GM20000 (cell line): ENCODE measurements around the gene SEMA7A.

Experiments
- DNase-seq: peaks from one replicate; pipeline ENCODE4 v3.0.0; 2012; ENCODE audit warnings: low spot score
- TF ChIP-seq, protein P1 (sequence below): IDR thresholded peaks from 2 replicates; pipeline ENCODE4 v1.5.1; 2012; ENCODE audit warnings: mild to moderate bottlenecking, control low read depth; ENCODE audit errors: extremely low read depth, missing control alignments

The SEMA7A gene

GRCh38 chr15:74376226-74376625, 57.5 kb downstream of the SEMA7A start:
- no peak for DNase-seq
- TF ChIP-seq, protein P1, sequence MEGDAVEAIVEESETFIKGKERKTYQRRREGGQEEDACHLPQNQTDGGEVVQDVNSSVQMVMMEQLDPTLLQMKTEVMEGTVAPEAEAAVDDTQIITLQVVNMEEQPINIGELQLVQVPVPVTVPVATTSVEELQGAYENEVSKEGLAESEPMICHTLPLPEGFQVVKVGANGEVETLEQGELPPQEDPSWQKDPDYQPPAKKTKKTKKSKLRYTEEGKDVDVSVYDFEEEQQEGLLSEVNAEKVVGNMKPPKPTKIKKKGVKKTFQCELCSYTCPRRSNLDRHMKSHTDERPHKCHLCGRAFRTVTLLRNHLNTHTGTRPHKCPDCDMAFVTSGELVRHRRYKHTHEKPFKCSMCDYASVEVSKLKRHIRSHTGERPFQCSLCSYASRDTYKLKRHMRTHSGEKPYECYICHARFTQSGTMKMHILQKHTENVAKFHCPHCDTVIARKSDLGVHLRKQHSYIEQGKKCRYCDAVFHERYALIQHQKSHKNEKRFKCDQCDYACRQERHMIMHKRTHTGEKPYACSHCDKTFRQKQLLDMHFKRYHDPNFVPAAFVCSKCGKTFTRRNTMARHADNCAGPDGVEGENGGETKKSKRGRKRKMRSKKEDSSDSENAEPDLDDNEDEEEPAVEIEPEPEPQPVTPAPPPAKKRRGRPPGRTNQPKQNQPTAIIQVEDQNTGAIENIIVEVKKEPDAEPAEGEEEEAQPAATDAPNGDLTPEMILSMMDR: no peak

DNA sequence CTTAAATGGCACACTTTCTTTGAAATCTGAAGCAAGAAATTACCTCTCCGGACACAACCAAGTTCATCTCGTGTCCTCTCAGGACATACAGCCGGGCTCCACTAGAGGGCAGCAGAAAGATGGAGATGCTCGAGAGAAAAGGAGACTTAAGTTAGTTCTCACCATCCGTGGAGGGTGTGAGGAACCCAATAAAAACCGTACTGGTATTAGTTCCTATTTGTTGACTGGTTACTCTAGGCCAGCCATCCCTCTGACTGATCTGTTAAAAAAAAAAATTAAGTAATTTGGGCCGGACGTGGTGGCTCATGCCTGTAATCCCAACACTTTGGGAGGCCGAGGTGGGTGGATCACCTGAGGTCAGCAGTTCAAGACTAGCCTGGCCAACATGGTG, 58.5 kb downstream of the SEMA7A start:
- peak; percentile 83 for DNase-seq
- TF ChIP-seq, protein P1: peak; percentile 83

DNA sequence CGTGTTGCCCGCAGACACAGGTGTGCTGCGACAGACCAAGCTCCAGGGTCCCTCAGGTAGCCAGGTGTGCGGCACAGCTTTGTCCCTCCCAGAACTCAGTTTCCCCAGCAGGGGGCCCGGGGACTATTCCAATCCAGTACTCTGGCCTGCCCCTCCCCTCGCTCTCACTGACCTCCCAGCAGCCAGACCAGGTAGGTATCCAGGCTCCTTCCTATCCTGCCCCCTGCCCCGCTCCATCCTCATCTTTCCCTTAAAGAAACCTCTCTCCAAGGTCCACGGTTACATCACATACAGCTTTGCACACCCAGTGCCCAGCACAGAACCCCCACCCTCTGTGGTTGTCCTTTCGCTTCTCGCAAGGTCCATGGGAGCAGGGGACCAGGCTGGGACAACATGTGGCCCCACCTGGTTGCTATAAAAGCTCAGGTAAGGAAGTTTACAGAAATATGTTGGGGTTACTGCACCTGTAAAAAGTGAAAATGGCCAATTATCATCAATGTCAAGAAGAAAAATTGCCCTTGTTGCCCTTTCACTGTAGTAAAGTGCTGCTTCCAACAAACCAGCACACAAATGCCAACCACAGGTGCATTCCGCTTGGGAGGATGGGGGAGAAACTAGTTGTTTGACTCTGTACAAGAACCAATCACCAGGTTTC, 59.0 kb downstream of the SEMA7A start:
- TF ChIP-seq, protein P1: no peak
- DNase-seq: no peak

GRCh38 chr15:74373731-74374647, 59.8 kb downstream of the SEMA7A start:
- TF ChIP-seq, protein P1: peak; percentile 92
- peak; percentile 97 for DNase-seq

DNA sequence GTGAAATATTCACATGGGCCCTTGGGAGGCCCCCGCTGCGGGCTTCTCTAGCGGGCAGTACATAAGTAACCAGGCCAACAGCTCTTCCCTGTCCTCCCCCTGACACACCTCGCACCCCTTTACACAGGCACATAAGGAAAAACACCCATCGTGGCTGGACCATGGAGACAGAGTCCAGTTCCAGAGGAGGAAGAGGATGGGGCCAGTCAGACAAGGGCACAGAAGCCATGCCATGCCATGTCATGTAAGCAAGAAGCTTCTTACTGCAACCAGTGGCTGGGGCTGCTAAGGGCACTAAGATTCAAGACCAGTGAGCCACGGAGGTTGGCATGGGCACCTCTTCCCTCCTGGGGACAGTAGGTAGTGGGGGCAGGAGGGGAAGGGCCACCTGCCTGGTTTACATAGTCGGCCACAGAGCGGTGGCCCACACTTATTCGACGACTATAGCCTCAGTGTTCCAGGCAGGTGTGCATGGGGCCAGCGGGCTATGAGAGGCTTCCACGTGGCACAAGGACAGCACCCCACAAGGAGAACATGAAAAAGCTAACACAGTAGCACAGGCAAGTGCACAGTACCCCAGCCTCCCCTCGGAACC, 60.6 kb downstream of the SEMA7A start:
- TF ChIP-seq, protein P1: no peak
- DNase-seq: no peak

DNA sequence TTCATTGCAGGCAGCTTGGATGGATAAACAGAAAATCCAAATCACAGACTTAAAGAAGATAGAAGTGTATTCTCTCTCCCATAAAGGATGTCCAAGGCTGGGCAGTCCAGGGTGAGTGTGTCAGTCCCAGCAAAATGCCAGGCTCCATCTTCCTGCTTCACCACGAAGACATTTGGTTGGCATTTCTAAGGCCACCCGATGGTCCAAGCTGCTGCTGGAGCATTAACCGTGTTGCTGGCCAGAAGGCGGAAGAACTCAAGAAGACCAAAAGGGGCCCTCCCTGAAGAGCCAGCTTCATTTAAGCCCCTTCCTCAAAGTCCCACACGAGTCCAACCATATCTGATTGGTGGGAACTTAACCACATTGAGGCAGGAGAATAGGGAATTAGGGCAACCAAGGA, 63.3 kb downstream of the SEMA7A start:
- DNase-seq: no peak
- TF ChIP-seq, protein P1: no peak

DNA sequence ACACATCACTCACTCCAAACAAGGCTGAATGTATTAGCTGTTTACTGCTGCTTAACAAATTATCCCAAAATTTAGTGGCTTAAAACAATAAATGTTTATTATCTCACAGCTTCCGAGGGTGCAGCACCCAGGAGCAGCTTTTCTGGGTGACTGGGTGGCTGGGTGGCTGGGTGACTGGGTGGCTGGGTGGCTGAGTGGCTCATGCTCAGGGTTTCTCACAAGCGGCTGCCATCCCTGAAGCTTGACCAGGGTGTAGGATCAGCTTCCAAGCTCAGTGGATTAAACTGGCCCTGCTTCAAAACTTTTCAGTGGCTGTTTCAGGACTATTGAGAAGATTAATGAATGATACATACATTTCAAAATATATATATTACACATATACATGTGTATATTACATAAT, 64.0 kb downstream of the SEMA7A start:
- TF ChIP-seq, protein P1: no peak
- no peak for DNase-seq
